GM19193 (cell line): ENCODE results near the gene CLCN6.

ENCODE experiments used
- POLR2A ChIP-seq: IDR thresholded peaks from 4 replicates; pipeline ENCODE4 v1.6.1; 2011; ENCODE audit not compliant: insufficient read depth, insufficient read length; ENCODE audit errors: extremely low read depth

CLCN6 gene

GRCh38 chr1:11825131-11825530 lies 19.1 kb downstream of the CLCN6 start:
- no peak for TF ChIP-seq POLR2A

- TF ChIP-seq POLR2A = no peak
These were observed 21.0 kb downstream of the CLCN6 start for GRCh38 chr1:11826946-11827345.

- no peak for TF ChIP-seq POLR2A
These were observed 22.5 kb downstream of the CLCN6 start for GRCh38 chr1:11828511-11828910.

GRCh38 chr1:11831945-11832725 lies 26.1 kb downstream of the CLCN6 start:
- no peak for TF ChIP-seq POLR2A

GRCh38 chr1:11833497-11833896 lies 27.5 kb downstream of the CLCN6 start:
- no peak for TF ChIP-seq POLR2A

GRCh38 chr1:11833900-11834299 lies 27.9 kb downstream of the CLCN6 start:
- TF ChIP-seq POLR2A = no peak

GRCh38 chr1:11835441-11836225 lies 29.6 kb downstream of the CLCN6 start:
- TF ChIP-seq POLR2A = no peak

GRCh38 chr1:11836955-11837766 lies 31.2 kb downstream of the CLCN6 start:
- TF ChIP-seq POLR2A = no peak

- no peak for TF ChIP-seq POLR2A
These were observed 31.9 kb downstream of the CLCN6 start for GRCh38 chr1:11837767-11838348.

- TF ChIP-seq POLR2A = no peak
These were observed 32.6 kb downstream of the CLCN6 start for GRCh38 chr1:11838349-11839272.

- no peak for TF ChIP-seq POLR2A
These were observed 34.0 kb downstream of the CLCN6 start for GRCh38 chr1:11839727-11840705.

- TF ChIP-seq POLR2A = no peak
These were observed 35.5 kb downstream of the CLCN6 start for GRCh38 chr1:11841245-11842153.
